Astrocyte of the spinal cord (primary cell): ENCODE results near the gene ENC1.
A peak's percentile ranks its signal among the peaks of the same experiment; 100 is the strongest.

ENCODE experiments used
- DNase-seq: peaks from one replicate; pipeline ENCODE4 v3.0.0; 2011; ENCODE audit warnings: low read depth, low spot score
- H3K4me3 ChIP-seq: 2 replicates; pipeline ENCODE4 v1.5.1; 2011; ENCODE audit warnings: low read depth, mild to moderate bottlenecking, low read length, moderate library complexity
- in situ Hi-C: cut with HindIII; loops from 2 replicates; pipeline ENCODE4 v1.10.0; 2017; ENCODE audit warnings: low sequenced_read_pairs
- TF ChIP-seq, protein P1 (sequence below): IDR thresholded peaks from 2 replicates; pipeline ENCODE4 v1.5.1; 2012; ENCODE audit warnings: low read depth, mild to moderate bottlenecking, low read length, inconsistent platforms

The ENC1 gene

DNA sequence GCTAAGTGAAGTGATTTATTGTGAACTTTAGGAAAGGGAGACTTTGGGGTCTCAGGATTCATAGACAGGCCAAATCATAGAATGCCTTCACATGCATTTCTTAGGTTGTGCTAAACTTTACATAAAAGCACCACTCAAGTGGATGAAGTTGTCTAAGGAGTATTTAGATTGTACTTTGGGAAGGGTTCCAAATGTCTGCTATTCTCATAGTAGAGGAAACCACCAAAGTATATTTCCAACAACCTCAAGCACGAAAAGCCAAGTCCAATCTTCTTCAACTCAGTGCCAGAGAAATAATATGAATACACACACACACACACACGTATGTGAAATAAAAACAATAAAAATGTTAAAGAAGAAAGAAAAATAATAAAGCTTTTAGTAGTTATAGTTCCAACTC lies 41.8 kb downstream of the ENC1 start:
- peak; percentile 65 for DNase-seq
- H3K4me3 ChIP-seq, result no peak overlapping the region
- TF ChIP-seq, protein P1, sequence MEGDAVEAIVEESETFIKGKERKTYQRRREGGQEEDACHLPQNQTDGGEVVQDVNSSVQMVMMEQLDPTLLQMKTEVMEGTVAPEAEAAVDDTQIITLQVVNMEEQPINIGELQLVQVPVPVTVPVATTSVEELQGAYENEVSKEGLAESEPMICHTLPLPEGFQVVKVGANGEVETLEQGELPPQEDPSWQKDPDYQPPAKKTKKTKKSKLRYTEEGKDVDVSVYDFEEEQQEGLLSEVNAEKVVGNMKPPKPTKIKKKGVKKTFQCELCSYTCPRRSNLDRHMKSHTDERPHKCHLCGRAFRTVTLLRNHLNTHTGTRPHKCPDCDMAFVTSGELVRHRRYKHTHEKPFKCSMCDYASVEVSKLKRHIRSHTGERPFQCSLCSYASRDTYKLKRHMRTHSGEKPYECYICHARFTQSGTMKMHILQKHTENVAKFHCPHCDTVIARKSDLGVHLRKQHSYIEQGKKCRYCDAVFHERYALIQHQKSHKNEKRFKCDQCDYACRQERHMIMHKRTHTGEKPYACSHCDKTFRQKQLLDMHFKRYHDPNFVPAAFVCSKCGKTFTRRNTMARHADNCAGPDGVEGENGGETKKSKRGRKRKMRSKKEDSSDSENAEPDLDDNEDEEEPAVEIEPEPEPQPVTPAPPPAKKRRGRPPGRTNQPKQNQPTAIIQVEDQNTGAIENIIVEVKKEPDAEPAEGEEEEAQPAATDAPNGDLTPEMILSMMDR, result no peak
- in situ Hi-C loops, result no loop called here

DNA sequence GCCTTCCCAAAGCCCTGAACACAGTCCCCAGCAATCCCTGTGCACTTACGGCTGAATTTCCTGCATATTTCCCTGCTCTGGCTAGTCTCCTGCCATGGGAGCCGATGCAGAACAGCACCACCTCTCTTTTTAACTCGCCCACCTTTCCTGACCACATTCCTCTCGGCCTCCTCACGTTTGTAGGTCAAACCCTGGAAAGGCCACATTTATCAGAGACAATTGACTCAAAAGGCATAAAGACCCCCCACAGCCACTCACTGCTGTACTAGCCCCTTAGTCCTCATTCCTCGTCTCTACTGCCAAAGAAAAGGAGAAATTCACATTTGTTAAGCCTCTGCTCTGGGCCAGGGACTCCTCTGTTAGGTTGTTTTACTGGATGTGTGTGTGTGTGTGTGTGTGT lies 43.6 kb downstream of the ENC1 start:
- no peak overlapping the region for H3K4me3 ChIP-seq
- TF ChIP-seq, protein P1, result no peak
- DNase-seq, result peak; percentile 16
- in situ Hi-C loops, result no loop called here

DNA sequence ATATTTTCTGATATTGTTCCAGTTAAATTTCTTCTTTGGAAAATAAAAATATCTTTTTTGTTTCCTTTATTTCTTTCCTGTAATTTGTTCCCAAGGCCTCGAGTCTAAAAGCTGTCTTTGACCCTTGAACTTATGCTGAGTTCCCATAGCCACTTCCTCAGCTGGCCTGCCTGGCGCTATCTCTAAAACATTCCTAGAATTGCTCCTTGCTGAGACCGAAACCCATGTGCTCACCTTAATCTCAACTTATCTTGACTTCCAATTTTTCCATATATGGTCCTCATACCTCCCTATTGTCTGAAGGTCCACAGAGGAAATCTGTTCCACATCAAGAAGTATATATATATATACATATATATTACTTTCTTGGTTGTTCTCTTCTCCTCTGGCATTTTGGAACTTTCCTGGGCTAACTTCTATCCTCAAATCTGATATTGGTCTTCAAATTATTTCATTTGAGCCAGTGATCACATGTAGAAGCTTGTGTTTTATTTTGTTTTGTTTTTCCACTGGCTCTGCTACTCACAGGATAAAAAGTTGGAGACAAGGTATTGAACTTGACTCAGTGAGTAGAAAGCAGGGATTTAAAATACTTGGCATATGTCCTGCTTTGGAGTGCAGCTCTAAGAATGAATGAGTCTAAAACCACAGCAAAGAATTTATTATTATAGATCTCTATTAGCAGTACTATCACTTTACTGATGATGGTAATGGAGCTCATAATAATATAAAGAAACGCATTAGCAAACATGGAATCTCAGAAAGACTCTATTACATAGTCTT lies 45.2 kb downstream of the ENC1 start:
- in situ Hi-C loops, result no loop called here
- TF ChIP-seq, protein P1, result no peak
- H3K4me3 ChIP-seq, result no peak overlapping the region
- DNase-seq, result peak; percentile 85

DNA sequence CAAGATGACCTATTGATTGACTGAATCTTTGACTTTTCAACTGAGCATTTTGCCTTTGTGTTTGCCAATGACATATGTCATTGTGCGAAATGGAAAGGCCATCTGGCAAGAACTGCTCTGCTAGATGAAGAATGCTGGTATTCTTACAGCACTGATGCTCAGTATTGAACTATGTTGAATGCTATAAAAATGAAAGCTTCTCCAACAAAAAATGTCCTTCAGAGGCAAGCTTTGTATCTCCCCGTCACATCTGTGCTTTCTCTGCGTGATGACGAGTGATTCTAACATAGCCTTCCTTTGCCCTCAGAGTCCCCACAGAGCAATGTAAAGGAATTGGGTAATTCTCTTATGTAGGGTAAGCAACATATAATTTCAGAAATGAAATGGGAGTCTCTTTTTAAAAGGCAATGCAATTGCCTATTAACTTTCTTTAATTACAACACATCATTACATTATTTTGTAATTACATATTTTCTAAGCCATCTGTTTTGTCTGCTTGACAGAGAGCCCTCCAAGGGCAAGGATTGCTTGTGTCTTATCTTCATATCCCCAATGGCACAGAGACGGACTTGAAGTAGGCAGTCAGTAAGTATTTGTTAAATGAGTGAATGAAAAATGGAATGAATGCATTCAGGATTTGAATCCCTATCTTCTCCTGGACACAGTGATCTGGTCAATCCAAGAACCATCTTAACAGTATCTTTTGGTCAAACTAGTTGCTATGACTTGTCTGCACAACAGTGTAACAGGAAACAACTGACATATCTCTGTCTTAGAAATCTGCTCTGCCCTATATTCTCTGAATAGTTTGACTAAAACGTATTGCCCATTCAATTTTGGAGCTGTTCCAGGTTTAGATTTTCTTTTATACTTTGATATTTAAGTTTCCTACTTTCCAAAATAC lies 46.1 kb downstream of the ENC1 start:
- H3K4me3 ChIP-seq, result no peak overlapping the region
- TF ChIP-seq, protein P1, result no peak
- DNase-seq, result peak; percentile 46
- in situ Hi-C loops, result no loop called here

DNA sequence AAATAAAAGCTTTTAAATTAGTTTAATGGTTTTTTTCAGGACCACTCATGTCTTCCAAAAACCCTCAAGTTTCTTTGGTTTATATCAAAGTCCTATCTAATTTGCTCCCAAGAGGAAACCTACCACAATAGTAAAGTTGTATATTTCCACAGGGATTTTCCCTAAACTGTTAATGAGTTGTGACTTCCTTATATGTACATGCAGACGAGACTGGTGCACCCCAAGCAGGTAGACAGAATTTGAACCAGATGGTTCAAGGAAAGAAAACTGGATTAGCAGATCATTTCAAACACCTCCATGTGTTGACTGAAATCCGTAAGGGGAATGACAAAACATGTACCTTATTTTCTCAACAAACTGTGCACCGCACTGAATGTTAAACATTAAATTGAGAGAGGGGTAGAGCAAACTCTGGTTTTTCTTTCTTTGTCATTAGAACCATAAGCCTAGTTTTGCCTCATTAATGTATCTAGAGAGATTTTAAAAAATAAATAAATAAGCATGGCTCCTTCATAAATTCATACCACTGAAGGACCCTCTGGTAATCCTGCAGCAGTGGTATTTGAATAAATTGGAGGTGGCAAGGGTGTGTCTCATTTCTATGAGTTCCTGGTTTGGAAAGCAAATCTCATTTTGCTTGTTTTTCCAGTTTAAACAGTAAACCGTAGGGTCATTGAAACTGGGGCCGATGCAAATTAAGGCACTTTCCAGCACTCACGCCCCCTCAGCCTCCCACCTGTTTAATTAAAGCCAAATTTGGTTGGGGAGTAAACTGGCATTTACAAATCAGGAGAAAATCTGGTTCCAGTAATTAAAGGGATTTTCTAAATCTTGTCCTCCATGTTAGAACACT lies 51.1 kb downstream of the ENC1 start:
- TF ChIP-seq, protein P1, result no peak
- in situ Hi-C loops, result no loop called here
- no peak overlapping the region for H3K4me3 ChIP-seq
- DNase-seq, result no peak

DNA sequence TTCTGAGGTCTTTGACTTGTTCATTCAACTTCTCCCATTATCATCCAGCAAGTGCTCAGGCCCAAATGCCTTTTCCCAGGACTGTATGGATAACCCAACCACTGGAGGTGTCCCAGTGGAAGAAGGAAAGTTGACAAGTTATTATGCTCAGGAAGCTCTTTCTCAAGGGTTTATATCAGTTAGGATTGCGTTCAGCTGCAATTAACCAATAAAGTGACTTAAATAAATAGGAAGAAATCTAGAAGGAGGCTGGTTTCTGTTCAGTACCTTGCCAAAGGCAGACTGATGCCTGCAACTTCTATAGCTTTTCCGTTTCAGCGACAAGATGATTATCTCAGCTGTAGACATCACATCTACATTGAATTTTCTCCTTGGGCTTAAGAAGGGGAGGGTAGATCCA lies 52.1 kb downstream of the ENC1 start:
- in situ Hi-C loops, result no loop called here
- no peak overlapping the region for H3K4me3 ChIP-seq
- TF ChIP-seq, protein P1, result no peak
- DNase-seq, result no peak
